Esophagus muscularis mucosa (tissue), 3 donors: ENCODE measurements around the gene GABPB1.

Experiments used
- CTCF ChIP-seq, 3 experiments: fragments of 200-600 bp in 2 of 3; fragments of 450-650 bp in 1 of 3; sonication (generic) in 2 of 3; IDR thresholded peaks; one replicate each; pipeline ENCODE4 v1.5.1; 2017 to 2019; ENCODE audit warnings: antibody characterized with exemption in 3 of 3, mild to moderate bottlenecking in 2 of 3, moderate library complexity in 1 of 3
- POLR2A ChIP-seq: fragments of 450-650 bp; IDR thresholded peaks from one replicate; pipeline ENCODE4 v1.6.1; 2017; ENCODE audit warnings: antibody characterized with exemption, moderate library complexity, mild to moderate bottlenecking, low read depth

- no peak for TF ChIP-seq CTCF (IDR thresholded peaks at IDR 0.05)
- no peak for TF ChIP-seq POLR2A
Observed at GRCh38 chr15:50277370-50277769, 77.6 kb downstream of the GABPB1 start.
